IPS-20b (cell line): Measurements from ENCODE around the gene NHLRC4.

Experiments used
- H3K27ac ChIP-seq: one replicate; pipeline ENCODE4 v1.5.1; 2013; ENCODE audit warnings: low read length
- H3K27me3 ChIP-seq: 2 replicates; pipeline ENCODE4 v1.6.1; 2013; ENCODE audit warnings: mild to moderate bottlenecking, low read length, inconsistent platforms; ENCODE audit not compliant: insufficient read depth
- H3K36me3 ChIP-seq: 2 replicates; pipeline ENCODE4 v1.6.1; 2013; ENCODE audit warnings: low read depth, mild to moderate bottlenecking, inconsistent platforms, low read length, moderate library complexity; ENCODE audit not compliant: insufficient read depth
- H3K4me1 ChIP-seq: 2 replicates; pipeline ENCODE4 v1.6.1; 2013; ENCODE audit warnings: mild to moderate bottlenecking, control low read depth, inconsistent platforms, low read length, moderate library complexity; ENCODE audit not compliant: insufficient read depth
- H3K4me3 ChIP-seq: 2 replicates; pipeline ENCODE4 v1.5.1; 2013; ENCODE audit warnings: mild to moderate bottlenecking, low read length, inconsistent platforms
- H3K9ac ChIP-seq: 2 replicates; pipeline ENCODE4 v1.6.1; 2013; ENCODE audit warnings: low read depth, mild to moderate bottlenecking, inconsistent platforms, low read length, moderate library complexity
- H3K9me3 ChIP-seq: 2 replicates; pipeline ENCODE4 v1.6.1; 2013; ENCODE audit warnings: mild to moderate bottlenecking, low read depth, low read length, inconsistent platforms; ENCODE audit not compliant: insufficient read depth

Gene NHLRC4

GRCh38 chr16:576197-576822 lies 9.5 kb downstream of the NHLRC4 start:
- Histone ChIP-seq H3K9ac (no peak overlapping the region), H3K27ac (no peak overlapping the region), H3K4me3 (no peak overlapping the region), H3K27me3 (no peaks in the 10 kb centered on the region), H3K36me3 (0 out of 2 replicates have a peak, but pooled peaks cover 6% of the 10 kb centered on the region), H3K4me1 (no peaks in the 10 kb centered on the region), H3K9me3 (no peaks in the 10 kb centered on the region)

- Histone ChIP-seq H3K9me3 (no peaks in the 10 kb centered on the region), H3K27me3 (no peaks in the 10 kb centered on the region), H3K27ac (no peak overlapping the region), H3K36me3 (0 out of 2 replicates have a peak, but pooled peaks cover 6% of the 10 kb centered on the region), H3K9ac (no peak overlapping the region), H3K4me3 (no peak overlapping the region), H3K4me1 (no peaks in the 10 kb centered on the region)
Measured at GRCh38 chr16:576823-577201, 10.0 kb downstream of the NHLRC4 start.

GRCh38 chr16:577796-578195 lies 11.0 kb downstream of the NHLRC4 start:
- H3K27me3 ChIP-seq, result no peaks in the 10 kb centered on the region
- no peak overlapping the region for H3K27ac ChIP-seq
- H3K9me3 ChIP-seq, result no peaks in the 10 kb centered on the region
- H3K36me3 ChIP-seq, result 0 out of 2 replicates have a peak, but pooled peaks cover 6% of the 10 kb centered on the region
- H3K4me3 ChIP-seq, result no peak overlapping the region
- no peak overlapping the region for H3K9ac ChIP-seq
- H3K4me1 ChIP-seq, result no peaks in the 10 kb centered on the region

- H3K4me3 ChIP-seq, result no peak overlapping the region
- H3K9me3 ChIP-seq, result no peaks in the 10 kb centered on the region
- H3K27ac ChIP-seq, result no peak overlapping the region
- 0 out of 2 replicates have a peak, but pooled peaks cover 6% of the 10 kb centered on the region for H3K36me3 ChIP-seq
- H3K9ac ChIP-seq, result no peak overlapping the region
- H3K4me1 ChIP-seq, result peaks cover 4% of the 10 kb centered on the region; the same call in 1 of the 2 replicates
- H3K27me3 ChIP-seq, result peaks cover 4% of the 10 kb centered on the region; the same call in 1 of the 2 replicates
Measured at GRCh38 chr16:578232-578869, 11.5 kb downstream of the NHLRC4 start.

- H3K4me3 ChIP-seq, result peak overlapping the region; percentile 55
Measured at GRCh38 chr16:578870-579405, 12.1 kb downstream of the NHLRC4 start.

GRCh38 chr16:580141-580945 lies 13.5 kb downstream of the NHLRC4 start:
- H3K27ac ChIP-seq, result no peak overlapping the region
- peaks cover 16% of the 10 kb centered on the region for H3K27me3 ChIP-seq
- H3K9ac ChIP-seq, result no peak overlapping the region
- peaks cover 4% of the 10 kb centered on the region; the same call in 1 of the 2 replicates for H3K4me1 ChIP-seq
- H3K4me3 ChIP-seq, result no peak overlapping the region
- H3K9me3 ChIP-seq, result no peaks in the 10 kb centered on the region
- H3K36me3 ChIP-seq, result no peaks in the 10 kb centered on the region

More at GRCh38 chr16:578870-579405, 12.1 kb downstream of the NHLRC4 start:
- Histone ChIP-seq H3K9ac (no peak overlapping the region), H3K4me1 (peaks cover 4% of the 10 kb centered on the region; the same call in 1 of the 2 replicates), H3K27ac (no peak overlapping the region), H3K36me3 (0 out of 2 replicates have a peak, but pooled peaks cover 6% of the 10 kb centered on the region), H3K9me3 (no peaks in the 10 kb centered on the region), H3K27me3 (peaks cover 9% of the 10 kb centered on the region)

GRCh38 chr16:580946-581498 lies 14.2 kb downstream of the NHLRC4 start:
- Histone ChIP-seq H3K9me3 (no peaks in the 10 kb centered on the region), H3K36me3 (no peaks in the 10 kb centered on the region), H3K4me1 (peaks cover 4% of the 10 kb centered on the region; the same call in 1 of the 2 replicates)

GRCh38 chr16:582218-582613 lies 15.4 kb downstream of the NHLRC4 start:
- no peak overlapping the region for H3K9ac ChIP-seq

More at GRCh38 chr16:580946-581498, 14.2 kb downstream of the NHLRC4 start:
- Histone ChIP-seq H3K4me3 (no peak overlapping the region), H3K9ac (no peak overlapping the region), H3K27me3 (peaks cover 23% of the 10 kb centered on the region), H3K27ac (no peak overlapping the region)

GRCh38 chr16:582614-583331 lies 16.0 kb downstream of the NHLRC4 start:
- no peaks in the 10 kb centered on the region for H3K9me3 ChIP-seq
- no peak overlapping the region for H3K9ac ChIP-seq
- no peak overlapping the region for H3K27ac ChIP-seq
- peaks cover 4% of the 10 kb centered on the region; the same call in 1 of the 2 replicates for H3K4me1 ChIP-seq
- H3K27me3 ChIP-seq, result peaks cover 40% of the 10 kb centered on the region
- H3K36me3 ChIP-seq, result no peaks in the 10 kb centered on the region
- H3K4me3 ChIP-seq, result no peak overlapping the region

More at GRCh38 chr16:582218-582613, 15.4 kb downstream of the NHLRC4 start:
- Histone ChIP-seq H3K27me3 (peaks cover 35% of the 10 kb centered on the region), H3K9me3 (no peaks in the 10 kb centered on the region), H3K4me3 (no peak overlapping the region), H3K27ac (no peak overlapping the region), H3K36me3 (no peaks in the 10 kb centered on the region), H3K4me1 (peaks cover 4% of the 10 kb centered on the region; the same call in 1 of the 2 replicates)

GRCh38 chr16:583470-583814 lies 16.6 kb downstream of the NHLRC4 start:
- no peaks in the 10 kb centered on the region for H3K36me3 ChIP-seq
- no peak overlapping the region for H3K27ac ChIP-seq
- H3K27me3 ChIP-seq, result peaks cover 45% of the 10 kb centered on the region
- no peak overlapping the region for H3K9ac ChIP-seq
- H3K4me3 ChIP-seq, result peak overlapping the region; percentile 47; the same call in 1 of the 2 replicates
- peaks cover 4% of the 10 kb centered on the region; the same call in 1 of the 2 replicates for H3K4me1 ChIP-seq
- H3K9me3 ChIP-seq, result no peaks in the 10 kb centered on the region
